Iris pigment epithelial cell (primary cell): Measurements from ENCODE around the gene ITPK1.
"Not testable (repeated sequence)": the region's sequence is repeated elsewhere in the genome, so short reads cannot be mapped to it uniquely, and the experiment has no call there.

Source experiments
- DNase-seq: peaks from one replicate; pipeline ENCODE4 v3.0.0-alpha.2; 2011; ENCODE audit warnings: low read depth

ITPK1 gene

DNA sequence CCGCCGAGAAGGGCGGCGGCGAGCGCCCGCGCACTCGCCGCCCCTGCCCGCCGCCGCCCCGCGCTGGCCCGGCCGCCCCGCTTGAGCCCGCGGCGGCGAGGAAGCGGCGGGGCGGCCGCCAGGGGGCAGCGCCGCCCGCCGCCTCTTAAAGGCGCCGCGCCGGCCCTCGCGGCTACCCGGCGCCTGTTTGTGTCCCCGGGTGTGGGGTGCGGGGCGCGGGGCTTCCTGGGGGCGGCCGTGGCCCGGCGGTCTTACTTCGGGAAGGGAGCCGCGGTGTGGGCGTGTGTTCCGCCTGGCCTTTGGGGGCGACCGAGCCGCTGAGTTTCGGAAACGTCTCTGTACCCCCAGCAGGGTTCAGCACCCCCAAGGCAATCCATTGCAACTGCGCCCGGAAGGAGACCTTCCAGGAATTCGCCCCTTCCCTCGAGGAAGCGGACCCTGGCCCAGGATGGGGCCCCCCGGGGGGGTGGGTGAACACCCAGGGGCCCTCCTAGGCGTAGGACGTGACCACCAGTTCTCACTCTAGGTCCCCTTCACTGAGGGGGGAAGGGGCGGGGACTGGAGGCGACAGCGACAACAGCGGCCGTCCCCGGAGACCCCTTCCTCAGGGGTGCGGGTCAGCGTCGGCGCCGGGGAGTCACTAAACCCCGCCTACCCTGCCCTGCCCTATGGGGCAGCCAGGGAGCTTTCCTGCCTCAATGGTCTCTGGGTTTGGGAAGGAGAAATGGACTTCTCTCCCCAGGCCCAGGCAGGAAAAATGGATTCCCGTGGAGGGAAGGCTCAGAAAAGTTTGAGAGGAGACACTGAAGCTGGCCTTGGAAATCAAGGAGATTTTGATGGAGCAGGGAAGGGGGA lies at the start of gene ITPK1:
TSS of gene ITPK1 (minus strand) at position 105 of the 855 bp plus-strand sequence. CDS start 762 bp downstream, outside the sequence.
- peak; percentile 48 for DNase-seq

- DNase-seq: no peak
Observed at GRCh38 chr14:93163564-93163963, 47.8 kb upstream of the ITPK1 start.

DNA sequence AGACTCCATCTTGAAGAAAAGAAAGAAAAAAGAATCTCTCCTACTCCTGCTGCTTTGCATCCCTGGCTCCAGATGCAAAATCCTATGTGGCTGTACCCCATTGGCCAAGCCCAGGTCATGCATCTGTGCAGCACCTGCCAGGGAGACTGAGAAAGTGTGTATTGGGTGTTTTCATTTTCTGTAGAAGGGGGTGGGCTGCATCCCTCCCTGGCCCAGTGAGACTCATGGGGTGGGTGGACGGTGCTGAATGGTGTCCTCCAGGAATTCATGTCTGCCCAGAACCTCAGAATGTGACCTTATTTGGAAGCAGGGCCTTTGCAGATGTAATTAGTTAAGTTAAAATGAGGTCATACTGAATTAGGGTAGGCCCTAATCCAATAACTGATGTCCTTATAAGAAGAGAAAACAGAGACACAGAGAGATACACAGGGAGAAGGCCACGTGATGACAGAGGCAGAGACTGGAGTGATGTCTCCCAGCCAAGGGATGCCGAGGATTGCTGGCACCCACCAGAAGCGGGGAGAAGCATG lies 45.8 kb upstream of the ITPK1 start:
- DNase-seq: no peak

GRCh38 chr14:93160353-93160801 lies 44.7 kb upstream of the ITPK1 start:
- DNase-seq: peak; percentile 29

DNA sequence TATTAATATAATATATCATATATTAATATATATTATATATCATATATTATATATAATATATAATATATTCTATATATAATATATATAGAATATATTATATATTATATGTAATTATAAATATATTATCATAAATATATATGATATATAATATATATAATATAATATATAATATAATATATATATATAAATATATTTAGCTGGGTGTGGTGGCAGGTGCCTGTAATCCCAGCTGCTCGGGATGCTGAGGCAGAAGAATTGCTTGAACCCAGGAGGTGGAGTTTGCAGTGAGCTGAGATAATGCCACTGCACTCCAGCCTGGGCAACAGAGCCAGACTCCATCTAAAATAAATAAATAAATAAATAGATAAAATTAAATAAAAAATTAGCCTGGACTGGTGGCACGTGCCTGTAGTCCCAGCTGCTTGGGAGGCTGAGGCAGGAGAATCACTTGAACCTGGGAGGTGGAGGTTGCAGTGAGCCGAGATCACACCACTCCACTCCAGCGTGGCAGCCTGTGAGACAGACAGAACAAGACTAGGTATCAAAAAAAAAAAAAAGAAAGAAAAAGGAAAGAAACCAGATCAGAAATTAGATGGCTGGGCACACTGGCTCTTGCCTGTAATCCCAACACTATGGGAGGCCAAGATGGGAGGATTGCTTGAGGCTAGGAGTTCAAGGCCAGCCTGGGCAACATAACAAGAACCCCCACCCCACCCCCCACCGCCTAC lies 44.1 kb upstream of the ITPK1 start:
- DNase-seq: not testable (repeated sequence)

DNA sequence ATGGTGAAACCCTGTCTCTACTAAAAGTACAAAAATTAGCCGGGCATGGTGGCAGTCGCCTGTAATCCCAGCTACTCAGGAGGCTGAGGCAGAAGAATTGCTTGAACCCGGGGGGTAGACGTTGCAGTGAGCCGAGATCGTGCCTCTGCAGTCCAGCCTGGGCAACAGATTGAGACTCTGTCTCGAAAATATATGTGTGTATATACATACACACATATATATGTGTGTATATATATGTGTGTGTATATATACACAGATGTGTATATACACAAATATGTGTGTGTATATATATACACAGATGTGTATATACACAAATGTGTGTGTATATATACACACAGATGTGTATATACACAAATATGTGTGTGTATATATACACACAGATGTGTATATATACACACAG lies 42.6 kb upstream of the ITPK1 start:
- DNase-seq: not testable (repeated sequence)

- DNase-seq: no peak
Observed at GRCh38 chr14:93156693-93157369, 41.1 kb upstream of the ITPK1 start.

DNA sequence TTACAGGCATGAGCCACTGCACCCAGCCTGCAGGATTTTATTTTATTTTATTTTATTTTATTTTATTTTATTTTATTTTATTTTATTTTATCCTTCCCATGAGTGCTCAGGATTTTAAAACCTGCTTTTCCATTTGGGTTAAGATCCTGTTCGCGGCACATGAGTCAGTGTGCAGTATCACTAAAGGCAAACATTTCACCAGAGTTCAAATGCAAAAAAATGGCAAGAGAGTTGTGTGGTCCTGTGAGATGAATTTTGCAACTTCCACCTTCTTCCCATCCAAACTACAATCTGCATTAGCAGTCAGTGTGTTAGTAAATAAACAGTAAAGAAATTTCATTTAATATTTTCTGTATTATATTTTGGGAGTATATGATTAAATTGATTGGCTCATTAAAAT lies 39.9 kb upstream of the ITPK1 start:
- DNase-seq: peak; percentile 40

- DNase-seq: peak; percentile 13
Observed at GRCh38 chr14:93153121-93153520, 37.4 kb upstream of the ITPK1 start.

DNA sequence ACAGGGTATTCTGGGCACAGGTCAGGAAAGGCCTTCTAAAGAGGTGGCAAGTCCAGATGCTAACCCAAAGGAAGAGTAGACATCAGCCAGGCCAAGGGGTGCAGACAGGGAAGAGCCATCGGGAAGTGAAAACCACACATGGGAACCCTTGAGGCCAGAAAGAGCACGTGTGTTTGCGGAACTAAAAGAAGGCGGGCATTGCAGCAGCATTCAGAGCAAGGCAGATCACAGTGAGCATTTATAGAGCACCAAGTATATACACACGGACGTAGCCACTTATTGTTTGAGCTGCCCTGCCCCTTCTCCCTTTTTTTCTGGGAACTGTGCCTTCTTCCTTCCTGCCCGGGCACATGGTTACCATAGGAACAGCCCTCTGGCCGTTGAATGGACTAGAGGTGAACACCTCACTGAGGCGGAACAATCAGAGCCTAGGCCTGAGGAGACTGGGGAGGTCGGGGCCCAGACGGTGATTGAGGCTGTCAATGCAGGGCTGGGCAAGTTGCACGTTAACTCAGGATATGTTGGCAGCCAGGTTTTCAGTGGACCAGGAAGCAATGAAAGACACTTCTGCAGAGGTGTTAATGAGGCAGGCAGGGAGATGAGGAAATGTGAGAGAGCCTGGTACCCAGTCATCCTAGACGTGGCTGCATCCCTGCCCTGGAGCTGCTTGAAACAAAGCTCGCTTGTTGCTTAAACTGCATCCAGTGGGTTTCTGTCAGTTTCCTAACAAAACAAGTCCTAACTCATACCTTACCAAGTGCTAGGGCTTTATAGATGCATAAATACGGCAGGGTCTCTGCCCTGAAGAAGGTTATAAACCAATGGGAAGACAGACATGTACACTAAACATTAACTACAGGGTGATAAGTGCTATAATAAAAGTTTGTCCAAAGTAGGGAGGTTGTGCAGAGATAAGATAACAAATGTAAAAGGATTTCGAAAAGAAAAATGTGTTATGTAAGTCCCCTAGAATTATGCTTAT lies 34.8 kb upstream of the ITPK1 start:
- peak; percentile 12 for DNase-seq

GRCh38 chr14:93148979-93149378 lies 33.3 kb upstream of the ITPK1 start:
- DNase-seq: no peak

- DNase-seq: no peak
Observed at GRCh38 chr14:93146119-93146518, 30.4 kb upstream of the ITPK1 start.

DNA sequence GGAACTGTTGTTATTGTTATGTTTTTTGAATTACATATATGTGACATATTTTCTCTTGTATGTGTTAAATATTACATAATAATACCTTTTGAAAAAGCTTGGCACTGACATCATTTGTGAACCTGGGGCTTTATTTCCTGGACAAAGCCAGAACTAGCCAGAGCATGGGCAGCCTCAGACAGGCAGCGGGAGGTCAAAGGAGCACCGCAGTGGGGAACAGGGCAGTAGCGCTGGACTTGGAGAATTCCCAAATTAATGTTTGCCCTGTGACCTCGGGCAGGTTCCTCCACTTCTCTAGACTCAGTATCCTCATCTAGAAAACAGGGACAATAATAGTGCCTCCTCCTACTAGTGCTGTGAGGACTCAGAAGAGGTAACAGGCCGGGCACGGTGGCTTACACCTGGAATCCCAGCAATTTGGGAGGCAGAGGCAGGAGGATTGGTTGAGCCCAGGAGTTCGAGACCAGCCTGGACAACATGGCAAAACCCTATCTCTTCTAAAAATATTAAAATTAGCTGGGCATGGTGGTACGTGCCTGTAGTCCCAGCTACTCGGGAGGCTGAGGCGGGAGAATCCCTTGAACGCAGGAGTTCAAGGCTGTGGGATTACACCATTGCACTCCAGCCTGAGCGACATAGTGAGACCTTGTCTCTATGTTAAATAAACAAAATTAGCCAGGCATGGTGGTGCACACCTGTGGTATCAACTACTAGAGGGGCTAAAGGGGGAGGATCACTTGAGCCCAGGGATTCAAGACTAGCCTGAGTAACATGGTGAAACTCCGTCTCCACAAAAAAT lies 27.3 kb upstream of the ITPK1 start:
- no peak for DNase-seq

DNA sequence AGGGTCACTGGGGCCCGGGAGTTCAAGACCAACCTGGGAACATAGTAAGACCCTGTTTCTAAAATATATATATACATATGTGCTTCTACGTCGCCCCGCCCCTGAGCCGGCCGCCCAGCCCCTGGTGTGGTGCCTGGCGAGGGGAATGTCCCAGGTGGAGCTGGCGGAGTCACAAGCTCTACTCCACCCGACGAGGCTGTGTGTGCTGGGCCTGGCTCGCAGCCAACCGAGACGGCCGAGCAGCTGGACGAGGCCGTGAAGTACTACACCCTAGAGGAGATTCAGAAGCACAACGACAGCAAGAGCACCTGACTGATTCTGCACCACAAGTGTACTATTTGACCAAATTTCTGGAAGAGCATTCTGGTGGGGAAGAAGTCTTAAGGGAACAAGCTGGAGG lies 22.1 kb upstream of the ITPK1 start:
- no peak for DNase-seq

GRCh38 chr14:93136508-93136907 lies 20.8 kb upstream of the ITPK1 start:
- DNase-seq: not testable (repeated sequence)

- no peak for DNase-seq
Observed at GRCh38 chr14:93136009-93136408, 20.3 kb upstream of the ITPK1 start.

DNA sequence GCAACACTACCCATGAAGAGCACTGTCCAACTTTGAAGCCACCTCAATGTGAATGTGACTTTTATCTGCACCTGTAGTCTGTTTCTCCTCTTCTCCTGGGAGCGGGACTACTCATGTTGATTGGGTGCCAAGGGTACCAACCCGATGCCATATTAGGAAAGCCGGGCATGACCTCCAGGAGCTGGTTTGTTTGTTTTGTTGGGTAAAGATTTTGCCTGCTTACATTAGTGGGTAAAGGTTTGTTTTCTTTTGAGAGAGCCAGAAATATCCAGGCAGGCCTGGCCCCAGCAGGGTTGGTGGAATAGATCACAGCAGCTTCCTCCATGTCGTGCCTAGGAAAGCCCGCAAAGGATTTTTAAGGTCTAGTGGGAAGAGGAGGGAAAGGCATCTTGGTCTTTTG lies 19.7 kb upstream of the ITPK1 start:
- no peak for DNase-seq

DNA sequence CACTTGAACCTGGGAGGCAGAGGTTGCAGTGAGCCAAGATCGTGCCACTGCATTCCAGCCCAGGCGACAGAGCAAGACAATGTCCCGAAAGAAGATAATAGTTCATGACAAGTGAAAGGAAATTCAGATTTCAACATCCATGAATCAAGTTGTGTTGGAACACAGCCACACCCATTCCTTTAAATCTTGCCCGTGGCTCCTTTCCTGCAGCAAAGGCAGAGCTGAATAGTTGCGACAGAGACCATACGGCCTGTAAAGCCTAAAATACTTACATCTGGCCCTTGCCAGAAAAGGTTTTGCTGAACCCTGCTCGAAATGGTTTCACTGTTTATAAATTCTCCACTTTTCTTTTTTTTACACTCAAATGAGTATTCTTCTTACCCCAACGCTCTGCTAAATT lies 17.7 kb upstream of the ITPK1 start:
- DNase-seq: peak; percentile 87

DNA sequence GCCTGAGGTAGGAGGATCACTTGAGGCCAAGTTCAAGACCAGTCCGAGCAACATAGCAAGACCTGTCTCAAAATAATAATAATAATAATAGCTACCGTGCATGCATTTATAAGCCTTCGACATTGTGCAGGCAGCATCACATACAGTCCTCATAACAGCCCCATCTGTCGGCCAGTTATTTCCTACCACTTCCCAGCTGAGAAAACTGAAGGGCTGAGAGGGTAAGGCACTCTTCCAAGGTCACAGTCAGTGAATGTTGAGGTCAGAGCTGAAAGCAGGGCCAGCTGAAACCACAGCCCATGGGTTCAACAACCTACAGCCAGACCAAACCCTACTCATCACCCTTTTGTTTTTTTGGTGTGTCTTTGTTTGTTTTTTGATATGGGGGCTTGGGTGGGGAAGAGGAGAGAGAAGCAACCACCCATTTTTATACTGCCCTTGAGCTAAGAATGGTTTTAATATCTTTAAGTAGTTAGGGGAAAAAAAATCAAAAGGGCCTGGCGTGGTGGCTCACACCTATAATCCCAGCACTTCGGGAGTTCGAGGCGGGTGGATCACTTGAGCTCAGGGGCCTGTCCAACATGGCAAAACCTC lies 16.8 kb upstream of the ITPK1 start:
- peak; percentile 56 for DNase-seq
